Neutrophil (primary cell): ENCODE results near the gene HDGFL2.

Experiments
- H3K27ac ChIP-seq: fragments of 200-600 bp; sonication (generic); 2 replicates; pipeline ENCODE4 v1.5.1; 2016; ENCODE audit warnings: mild to moderate bottlenecking, moderate library complexity
- H3K27me3 ChIP-seq: fragments of 200-600 bp; sonication (generic); 2 replicates; pipeline ENCODE4 v1.6.0; 2016; ENCODE audit warnings: mild to moderate bottlenecking
- H3K36me3 ChIP-seq: fragments of 200-600 bp; sonication (generic); 2 replicates; pipeline ENCODE4 v1.5.1; 2017
- H3K4me1 ChIP-seq, 2 experiments: fragments of 200-600 bp in 1 of 2; sonication (generic) in 1 of 2; 1 replicate in 1 of 2; 2 replicates in 1 of 2; pipeline versions ENCODE4 v1.5.1 to v1.6.1; 2013 to 2016; ENCODE audit warnings: low read depth in 1 of 2, low read length in 1 of 2, mild to moderate bottlenecking in 1 of 2, moderate library complexity in 1 of 2; ENCODE audit not compliant: control insufficient read depth in 1 of 2, insufficient read depth in 1 of 2
- H3K4me3 ChIP-seq, 2 experiments: fragments of 200-600 bp in 1 of 2; sonication (generic) in 1 of 2; 1 replicate in 1 of 2; 2 replicates in 1 of 2; pipeline ENCODE4 v1.5.1; 2013 to 2016; ENCODE audit warnings: low read depth in 1 of 2, low read length in 1 of 2, mild to moderate bottlenecking in 1 of 2, moderate library complexity in 1 of 2
- H3K9me3 ChIP-seq: fragments of 200-600 bp; sonication (generic); 2 replicates; pipeline ENCODE4 v1.5.1; 2016
- CTCF ChIP-seq: fragments of 200-600 bp; sonication (generic); IDR thresholded peaks from 2 replicates; pipeline ENCODE4 v1.5.1; 2016; ENCODE audit warnings: antibody characterized with exemption

Gene HDGFL2

GRCh38 chr19:4434391-4434790 is 37.7 kb upstream of the HDGFL2 start:
- Histone ChIP-seq H3K27me3 (no peaks in the 10 kb centered on the region), H3K9me3 (no peaks in the 10 kb centered on the region), H3K4me1 (peaks cover 20 to 21% of the 10 kb centered on the region in 2 experiments), H3K36me3 (peaks cover 38% of the 10 kb centered on the region), H3K27ac (no peak overlapping the region), H3K4me3 (no peak overlapping the region)
- TF ChIP-seq CTCF = no peak

GRCh38 chr19:4436231-4436630 is 35.9 kb upstream of the HDGFL2 start:
- Histone ChIP-seq H3K9me3 (no peaks in the 10 kb centered on the region), H3K4me1 (peaks cover 12 to 13% of the 10 kb centered on the region in 2 experiments), H3K4me3 (no peak overlapping the region), H3K27ac (no peak overlapping the region), H3K27me3 (no peaks in the 10 kb centered on the region), H3K36me3 (peaks cover 44% of the 10 kb centered on the region)
- TF ChIP-seq CTCF = no peak

GRCh38 chr19:4437103-4437502 is 35.0 kb upstream of the HDGFL2 start:
- no peaks in the 10 kb centered on the region for H3K27me3 ChIP-seq
- H3K9me3 ChIP-seq = no peaks in the 10 kb centered on the region
- no peak overlapping the region for H3K4me3 ChIP-seq
- no peak for TF ChIP-seq CTCF
- peaks cover 44% of the 10 kb centered on the region for H3K36me3 ChIP-seq
- peaks cover 3 to 4% of the 10 kb centered on the region in 2 experiments for H3K4me1 ChIP-seq
- no peak overlapping the region for H3K27ac ChIP-seq

- no peaks in the 10 kb centered on the region for H3K4me1 ChIP-seq
- no peaks in the 10 kb centered on the region for H3K9me3 ChIP-seq
- no peak overlapping the region for H3K4me3 ChIP-seq
- TF ChIP-seq CTCF = no peak
- no peak overlapping the region for H3K27ac ChIP-seq
- H3K36me3 ChIP-seq = peaks cover 49% of the 10 kb centered on the region
- no peaks in the 10 kb centered on the region for H3K27me3 ChIP-seq
Observed at GRCh38 chr19:4439243-4439642, 32.9 kb upstream of the HDGFL2 start.

GRCh38 chr19:4441994-4442818 is 29.9 kb upstream of the HDGFL2 start:
- TF ChIP-seq CTCF = no peak
- Histone ChIP-seq H3K36me3 (peaks cover 64% of the 10 kb centered on the region), H3K27ac (no peak overlapping the region), H3K9me3 (no peaks in the 10 kb centered on the region), H3K4me3 (no peak overlapping the region), H3K27me3 (no peaks in the 10 kb centered on the region), H3K4me1 (no peaks in the 10 kb centered on the region)
